IMR-90 (cell line): Measurements from ENCODE around the gene SEL1L. TPM values are rescaled to one million over a fixed set of nuclear protein-coding genes. Genes with fewer than 3 reads are reported as not detected.

Experiments used
- ATAC-seq: fragments of 200-7000 bp; cut with Tn5 transposase; 2 replicates; pipeline ENCODE4 v1.9.1; 2020; ENCODE audit warnings: low read depth, mild to moderate bottlenecking, moderate library complexity
- BruUV-seq: library from RNA; stranded (reverse); fragments of 400-500 nt; replicated peaks from 2 replicates; lab custom pipeline; 2021; lab: Mats Ljungman, UMichigan
- CTCF ChIA-PET: fragments of 300-600 bp; formaldehyde crosslinking; extraction: SDS; loops from one replicate; lab custom pipeline; 2021; ENCODE audit warnings: antibody characterized with exemption; lab: Yijun Ruan, JAX
- POLR2A ChIA-PET: fragments of 300-600 bp; sonication (Branson Sonifier 250); formaldehyde crosslinking; loops from one replicate; lab custom pipeline; 2022; ENCODE audit warnings: antibody characterized with exemption; ENCODE audit not compliant: unreplicated experiment; lab: Charles Lee
- DNase-seq: peaks from one replicate; pipeline ENCODE4 v3.0.0; 2013
- H2AFZ ChIP-seq: replicated peaks from 2 replicates; pipeline ENCODE3; 2013; ENCODE audit warnings: low read length, mild to moderate bottlenecking; ENCODE audit not compliant: poor library complexity
- H2AK5ac ChIP-seq: 2 replicates; pipeline ENCODE4 v1.6.1; 2013; ENCODE audit warnings: low read depth, low read length, inconsistent platforms
- H2AK9ac ChIP-seq: replicated peaks from 2 replicates; pipeline ENCODE3; 2013; ENCODE audit warnings: mild to moderate bottlenecking, low read depth, low read length, moderate library complexity; ENCODE audit not compliant: poor library complexity
- H2BK120ac ChIP-seq: 2 replicates; pipeline ENCODE4 v1.6.1; 2013; ENCODE audit warnings: low read depth, low read length, inconsistent platforms
- H2BK15ac ChIP-seq: 3 replicates; pipeline ENCODE4 v1.6.1; 2013; ENCODE audit warnings: low read depth, low read length, inconsistent platforms
- H2BK20ac ChIP-seq: 2 replicates; pipeline ENCODE4 v1.6.1; 2013; ENCODE audit warnings: low read depth, mild to moderate bottlenecking, inconsistent platforms, low read length, moderate library complexity
- H2BK5ac ChIP-seq: 2 replicates; pipeline ENCODE4 v1.6.1; 2013; ENCODE audit warnings: mild to moderate bottlenecking, low read depth, low read length, inconsistent platforms; ENCODE audit not compliant: poor library complexity, severe bottlenecking
- H3K14ac ChIP-seq: replicated peaks from 2 replicates; pipeline ENCODE4 v1.6.1; 2013; ENCODE audit warnings: low read depth, low read length, inconsistent platforms
- H3K18ac ChIP-seq: 2 replicates; pipeline ENCODE4 v1.6.1; 2013; ENCODE audit warnings: low read depth, low read length, control low read depth
- H3K23ac ChIP-seq: 2 replicates; pipeline ENCODE4 v1.6.1; 2013; ENCODE audit warnings: low read depth, low read length, inconsistent platforms
- H3K27ac ChIP-seq: 2 replicates; pipeline ENCODE4 v1.5.1; 2013; ENCODE audit warnings: mild to moderate bottlenecking, control low read depth, low read length; ENCODE audit not compliant: insufficient read depth
- H3K27me3 ChIP-seq: 2 replicates; pipeline ENCODE4 v1.6.1; 2013; ENCODE audit warnings: low read length; ENCODE audit not compliant: control insufficient read depth, insufficient read depth
- H3K36me3 ChIP-seq: 2 replicates; pipeline ENCODE4 v1.6.1; 2013; ENCODE audit warnings: low read length, mixed read lengths; ENCODE audit not compliant: control insufficient read depth, insufficient read depth
- H3K4ac ChIP-seq: 2 replicates; pipeline ENCODE4 v1.6.1; 2013; ENCODE audit warnings: low read depth, low read length, inconsistent platforms
- H3K4me1 ChIP-seq: 2 replicates; pipeline ENCODE4 v1.6.1; 2013; ENCODE audit warnings: low read length, mixed read lengths; ENCODE audit not compliant: control insufficient read depth, insufficient read depth
- H3K4me2 ChIP-seq: 2 replicates; pipeline ENCODE4 v1.6.1; 2013; ENCODE audit warnings: low read depth, mild to moderate bottlenecking, control low read depth, low read length, moderate library complexity
- H3K4me3 ChIP-seq: 2 replicates; pipeline ENCODE4 v1.5.1; 2013; ENCODE audit warnings: low read depth, mild to moderate bottlenecking, control low read depth, low read length, moderate library complexity; ENCODE audit not compliant: insufficient read depth
- H3K56ac ChIP-seq: 2 replicates; pipeline ENCODE4 v1.6.1; 2013; ENCODE audit warnings: low read length, inconsistent platforms; ENCODE audit not compliant: insufficient read depth; ENCODE audit errors: extremely low read depth
- H3K79me1 ChIP-seq, 2 experiments: 2 replicates each; pipeline ENCODE4 v1.6.1; 2013; ENCODE audit warnings: low read length in 2 of 2, inconsistent platforms in 1 of 2, low read depth in 1 of 2
- H3K9ac ChIP-seq: 2 replicates; pipeline ENCODE4 v1.6.1; 2013; ENCODE audit warnings: low read depth, low read length, control low read depth
- H3K9me1 ChIP-seq: 2 replicates; pipeline ENCODE4 v1.6.1; 2013; ENCODE audit warnings: low read length, inconsistent platforms; ENCODE audit not compliant: insufficient read depth
- H3K9me3 ChIP-seq: 2 replicates; pipeline ENCODE4 v1.6.1; 2013; ENCODE audit warnings: low read length; ENCODE audit not compliant: control insufficient read depth, insufficient read depth
- H4K20me1 ChIP-seq: 2 replicates; pipeline ENCODE4 v1.6.1; 2013; ENCODE audit warnings: low read length, inconsistent platforms; ENCODE audit not compliant: insufficient read depth
- H4K5ac ChIP-seq: 2 replicates; pipeline ENCODE4 v1.6.1; 2013; ENCODE audit warnings: mild to moderate bottlenecking, low read depth, low read length, control low read depth
- H4K8ac ChIP-seq, 2 experiments: 2 replicates each; pipeline ENCODE4 v1.6.1; 2013; ENCODE audit warnings: low read depth in 2 of 2, low read length in 2 of 2, control low read depth in 1 of 2, inconsistent platforms in 1 of 2
- H4K91ac ChIP-seq: 2 replicates; pipeline ENCODE4 v1.6.1; 2013; ENCODE audit warnings: low read depth, low read length, inconsistent platforms; ENCODE audit not compliant: insufficient read depth
- BHLHE40 ChIP-seq: fragments of 150-350 bp; IDR thresholded peaks from 2 replicates; pipeline ENCODE4 v1.6.1; 2016; ENCODE audit warnings: mild to moderate bottlenecking, low read depth, low read length
- CEBPB ChIP-seq: IDR thresholded peaks from 2 replicates; pipeline ENCODE4 v1.6.1; 2012; ENCODE audit warnings: low read depth, low read length, improper control_type of control experiment
- CHD1 ChIP-seq: IDR thresholded peaks from 2 replicates; pipeline ENCODE4 v1.6.1; 2012; ENCODE audit warnings: low read depth, low read length, improper control_type of control experiment
- FOS ChIP-seq: fragments of 150-350 bp; IDR thresholded peaks from 2 replicates; pipeline ENCODE4 v1.6.1; 2016; ENCODE audit warnings: low read depth, low read length
- MAFK ChIP-seq: IDR thresholded peaks from 2 replicates; pipeline ENCODE4 v1.6.1; 2012; ENCODE audit warnings: low read depth, low read length, improper control_type of control experiment
- MAZ ChIP-seq: IDR thresholded peaks from 2 replicates; pipeline ENCODE4 v1.6.1; 2012; ENCODE audit warnings: low read depth, mild to moderate bottlenecking, low read length, improper control_type of control experiment, moderate library complexity, borderline replicate concordance
- MXI1 ChIP-seq: IDR thresholded peaks from 2 replicates; pipeline ENCODE4 v1.6.1; 2012; ENCODE audit warnings: low read depth, mild to moderate bottlenecking, low read length, moderate library complexity, borderline replicate concordance
- NFE2L2 ChIP-seq: fragments of 150-350 bp; IDR thresholded peaks from 2 replicates; pipeline ENCODE4 v1.6.1; 2016; ENCODE audit warnings: low read depth, mild to moderate bottlenecking, low read length
- POLR2A ChIP-seq: IDR thresholded peaks from 2 replicates; pipeline ENCODE4 v1.6.1; 2012; ENCODE audit warnings: mild to moderate bottlenecking, low read depth, low read length
- RAD21 ChIP-seq: IDR thresholded peaks from 2 replicates; pipeline ENCODE4 v1.6.1; 2012; ENCODE audit warnings: low read length, improper control_type of control experiment
- RCOR1 ChIP-seq: IDR thresholded peaks from 2 replicates; pipeline ENCODE4 v1.6.1; 2012; ENCODE audit warnings: mild to moderate bottlenecking, low read length, improper control_type of control experiment; ENCODE audit not compliant: insufficient replicate concordance
- RFX5 ChIP-seq: IDR thresholded peaks from 2 replicates; pipeline ENCODE4 v1.8.0; 2012; ENCODE audit warnings: low read depth, mild to moderate bottlenecking, low read length, moderate library complexity
- SMC3 ChIP-seq: fragments of 150-350 bp; IDR thresholded peaks from 2 replicates; pipeline ENCODE4 v1.6.1; 2016; ENCODE audit warnings: low read depth, mild to moderate bottlenecking, antibody characterized with exemption, low read length, moderate library complexity
- WGBS, 2 experiments: methylation state at CpG; one replicate each; pipeline versions ENCODE4 v1.1.5 to v1.1.7; 2013; ENCODE audit warnings: missing lambda C conversion rate in 2 of 2; ENCODE audit not compliant: insufficient read length in 1 of 2; ENCODE audit errors: extremely low coverage in 2 of 2; 5-methylcytosine and 5-hydroxymethylcytosine counted together
- dilution Hi-C: fragments of 300-500 bp; cut with HindIII; formaldehyde crosslinking; loops from one replicate; pipeline ENCODE4 v1.14.3; 2018; ENCODE audit warnings: low sequenced_read_pairs; ENCODE audit not compliant: unreplicated experiment
- in situ Hi-C: fragments of 300-500 bp; cut with MboI; formaldehyde crosslinking; loops from 3 replicates; pipeline ENCODE4 v1.14.3; 2019; ENCODE audit warnings: low sequenced_read_pairs, inconsistent platforms, mixed read lengths
- intact Hi-C: fragments of 100-400 bp; cut with micrococcal nuclease; formaldehyde crosslinking; loops from 2 replicates; pipeline ENCODE4 v1.10.0; 2022
- polyA plus RNA-seq, 3 experiments: library from polyadenylated mRNA; depleted of rRNA; stranded (reverse); fragments of >200 nt; gene quantifications; 2 replicates each; pipeline ENCODE4 v1.2.3, GENCODE V29; 2012; ENCODE audit warnings: low replicate concordance in 1 of 3
- total RNA-seq: library from RNA; depleted of rRNA; stranded (reverse); fragments of >200 nt; gene quantifications from 2 replicates; pipeline ENCODE4 v1.2.3, GENCODE V29; 2012
- TF ChIP-seq, protein P1 (sequence below): fragments of 150-350 bp; IDR thresholded peaks from 2 replicates; pipeline ENCODE4 v1.6.1; 2016; ENCODE audit warnings: low read depth, mild to moderate bottlenecking, low read length, moderate library complexity, borderline replicate concordance
- TF ChIP-seq, protein P2 (sequence below): conservative IDR thresholded peaks from 2 replicates; pipeline ENCODE4 v1.5.1; 2012; ENCODE audit warnings: mild to moderate bottlenecking, low read depth, low read length, improper control_type of control experiment
- TF ChIP-seq, protein P3 (sequence below): fragments of 150-350 bp; IDR thresholded peaks from 2 replicates; pipeline ENCODE4 v1.6.1; 2017; ENCODE audit warnings: mild to moderate bottlenecking, antibody characterized with exemption, low read length, low read depth

SEL1L gene
- total and polyA plus RNA-seq, 2 of the 4 experiments (the other 2 are of a cell fraction) = 21.0 to 62.4 TPM

DNA sequence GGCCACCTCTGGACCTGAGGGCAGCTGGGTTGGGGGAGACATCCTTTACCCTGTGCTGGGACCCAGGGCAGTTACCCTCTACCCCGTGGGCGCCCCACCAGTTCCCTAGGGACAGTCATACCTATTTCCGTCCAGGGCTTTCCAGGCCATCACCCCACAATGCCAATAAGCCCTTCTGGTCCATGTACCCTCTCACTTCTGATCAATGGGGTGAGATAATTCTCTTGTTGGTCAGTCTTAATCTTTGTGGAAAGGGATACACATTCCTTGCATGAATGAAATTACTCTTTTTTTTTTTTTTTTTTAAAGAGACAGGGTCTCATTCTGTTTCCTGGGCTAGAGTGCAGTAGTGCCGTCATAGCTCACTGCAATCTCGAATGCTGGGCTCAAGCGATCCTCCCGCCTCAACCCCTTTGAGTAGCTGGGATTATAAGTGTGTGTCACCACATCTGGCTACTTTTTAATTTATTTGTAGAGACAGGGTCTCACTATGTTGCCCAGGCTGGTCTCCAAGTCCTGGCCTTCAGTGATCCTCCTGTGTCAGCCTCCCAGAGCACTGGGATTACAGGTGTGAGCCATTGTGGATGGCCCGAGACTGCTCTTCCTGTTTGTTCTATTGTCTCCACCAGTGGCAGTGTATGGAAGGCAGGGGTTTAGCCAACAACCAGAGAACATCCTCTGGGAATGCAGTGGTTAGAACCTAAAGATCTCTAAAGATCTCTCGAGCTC lies 87.2 kb downstream of the SEL1L start:
- Histone ChIP-seq H3K9ac (no peak overlapping the region), H2BK5ac (no peak overlapping the region), H4K91ac (no peak overlapping the region), H3K4me3 (no peak overlapping the region), H4K5ac (no peak overlapping the region), H4K20me1 (no peaks in the 10 kb centered on the region), H3K79me1 (no peaks in the 10 kb centered on the region), H3K4me2 (no peak overlapping the region), H4K8ac (no peak overlapping the region), H3K56ac (no peak overlapping the region), H3K4ac (no peak overlapping the region), H3K23ac (no peak overlapping the region), H2BK15ac (no peak overlapping the region), H3K27me3 (peaks cover 14% of the 10 kb centered on the region), H2AK5ac (no peak overlapping the region), H2AK9ac (no peak overlapping the region), H2AFZ (no peak overlapping the region), H3K14ac (no peak overlapping the region), H3K36me3 (no peaks in the 10 kb centered on the region), H3K27ac (no peak overlapping the region), H3K4me1 (no peaks in the 10 kb centered on the region), H3K9me3 (no peaks in the 10 kb centered on the region), H3K9me1 (no peaks in the 10 kb centered on the region), H2BK120ac (no peak overlapping the region), H2BK20ac (no peak overlapping the region), H3K18ac (no peak overlapping the region)
- dilution Hi-C loops = no loop called here
- TF ChIP-seq CEBPB = no peak
- TF ChIP-seq FOS = no peak
- TF ChIP-seq RAD21 = no peak
- no peak for TF ChIP-seq BHLHE40
- no peak for TF ChIP-seq CHD1
- TF ChIP-seq, protein P1, sequence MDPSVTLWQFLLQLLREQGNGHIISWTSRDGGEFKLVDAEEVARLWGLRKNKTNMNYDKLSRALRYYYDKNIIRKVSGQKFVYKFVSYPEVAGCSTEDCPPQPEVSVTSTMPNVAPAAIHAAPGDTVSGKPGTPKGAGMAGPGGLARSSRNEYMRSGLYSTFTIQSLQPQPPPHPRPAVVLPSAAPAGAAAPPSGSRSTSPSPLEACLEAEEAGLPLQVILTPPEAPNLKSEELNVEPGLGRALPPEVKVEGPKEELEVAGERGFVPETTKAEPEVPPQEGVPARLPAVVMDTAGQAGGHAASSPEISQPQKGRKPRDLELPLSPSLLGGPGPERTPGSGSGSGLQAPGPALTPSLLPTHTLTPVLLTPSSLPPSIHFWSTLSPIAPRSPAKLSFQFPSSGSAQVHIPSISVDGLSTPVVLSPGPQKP = no peak
- no peak for TF ChIP-seq POLR2A
- TF ChIP-seq MAZ = no peak
- TF ChIP-seq NFE2L2 = no peak
- no peak for TF ChIP-seq MXI1
- TF ChIP-seq, protein P2, sequence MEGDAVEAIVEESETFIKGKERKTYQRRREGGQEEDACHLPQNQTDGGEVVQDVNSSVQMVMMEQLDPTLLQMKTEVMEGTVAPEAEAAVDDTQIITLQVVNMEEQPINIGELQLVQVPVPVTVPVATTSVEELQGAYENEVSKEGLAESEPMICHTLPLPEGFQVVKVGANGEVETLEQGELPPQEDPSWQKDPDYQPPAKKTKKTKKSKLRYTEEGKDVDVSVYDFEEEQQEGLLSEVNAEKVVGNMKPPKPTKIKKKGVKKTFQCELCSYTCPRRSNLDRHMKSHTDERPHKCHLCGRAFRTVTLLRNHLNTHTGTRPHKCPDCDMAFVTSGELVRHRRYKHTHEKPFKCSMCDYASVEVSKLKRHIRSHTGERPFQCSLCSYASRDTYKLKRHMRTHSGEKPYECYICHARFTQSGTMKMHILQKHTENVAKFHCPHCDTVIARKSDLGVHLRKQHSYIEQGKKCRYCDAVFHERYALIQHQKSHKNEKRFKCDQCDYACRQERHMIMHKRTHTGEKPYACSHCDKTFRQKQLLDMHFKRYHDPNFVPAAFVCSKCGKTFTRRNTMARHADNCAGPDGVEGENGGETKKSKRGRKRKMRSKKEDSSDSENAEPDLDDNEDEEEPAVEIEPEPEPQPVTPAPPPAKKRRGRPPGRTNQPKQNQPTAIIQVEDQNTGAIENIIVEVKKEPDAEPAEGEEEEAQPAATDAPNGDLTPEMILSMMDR = no peak
- TF ChIP-seq RFX5 = no peak
- TF ChIP-seq RCOR1 = no peak
- TF ChIP-seq SMC3 = no peak
- no peak for TF ChIP-seq MAFK
- TF ChIP-seq, protein P3, sequence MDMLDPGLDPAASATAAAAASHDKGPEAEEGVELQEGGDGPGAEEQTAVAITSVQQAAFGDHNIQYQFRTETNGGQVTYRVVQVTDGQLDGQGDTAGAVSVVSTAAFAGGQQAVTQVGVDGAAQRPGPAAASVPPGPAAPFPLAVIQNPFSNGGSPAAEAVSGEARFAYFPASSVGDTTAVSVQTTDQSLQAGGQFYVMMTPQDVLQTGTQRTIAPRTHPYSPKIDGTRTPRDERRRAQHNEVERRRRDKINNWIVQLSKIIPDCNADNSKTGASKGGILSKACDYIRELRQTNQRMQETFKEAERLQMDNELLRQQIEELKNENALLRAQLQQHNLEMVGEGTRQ = no peak
- WGBS, 2 experiments = no CpG with 5 or more reads among the region's 9 CpGs
- ChIA-PET POLR2A (no interaction called here), CTCF (interaction anchor here (1.1 kb wide), 1 partner anchor 177 kb away, joined by 4 read pairs; no protein-coding TSS in a partner anchor)
- no peak for ATAC-seq
- intact Hi-C loops = no loop called here
- no TSS peak for BruUV-seq
- in situ Hi-C loops = no loop called here
- no peak for DNase-seq
